HCT116 (cell line): Measurements from ENCODE around the gene GPSM3. TPM values are rescaled to one million over a fixed set of nuclear protein-coding genes. Genes with fewer than 3 reads are reported as not detected.

Experiments
- ATAC-seq: fragments of 200-7000 bp; cut with Tn5 transposase; 2 replicates; pipeline ENCODE4 v1.9.1; 2020; ENCODE audit warnings: mild to moderate bottlenecking, moderate library complexity
- BruUV-seq: library from RNA; stranded (reverse); fragments of 400-500 nt; replicated peaks from 2 replicates; lab custom pipeline; 2021; lab: Mats Ljungman, UMichigan
- CTCF ChIA-PET: fragments of 300-600 bp; sonication (Branson Sonifier 250); formaldehyde crosslinking; loops from one replicate; lab custom pipeline; 2021; ENCODE audit warnings: antibody characterized with exemption; lab: Charles Lee
- POLR2A ChIA-PET: fragments of 300-600, 350-600 bp; sonication (Branson Sonifier 250); formaldehyde crosslinking; loops from one replicate; lab custom pipeline; 2021; ENCODE audit warnings: antibody characterized with exemption; lab: Charles Lee
- RAD21 ChIA-PET, 2 experiments: fragments of 300-600 bp; sonication (Branson Sonifier 250); formaldehyde crosslinking; loops; one replicate each; lab custom pipeline; 2023; ENCODE audit warnings: low total read pairs in 2 of 2; ENCODE audit not compliant: uncharacterized antibody in 2 of 2, unreplicated experiment in 2 of 2, low non-redundant PET in 1 of 2; lab: Charles Lee
- DNase-seq: peaks from one replicate; pipeline ENCODE4 v3.0.0-alpha.2; 2010; ENCODE audit warnings: low read depth, low spot score
- H2AFZ ChIP-seq: fragments of 200-600 bp; shearing (Covaris generic), sonication (generic); 2 replicates; pipeline ENCODE4 v1.6.1; 2017; ENCODE audit warnings: low read depth, mixed run types, mixed read lengths, antibody characterized with exemption, low read length; ENCODE audit not compliant: poor library complexity, severe bottlenecking
- H3K27ac ChIP-seq: 2 replicates; pipeline ENCODE4 v1.5.1; 2012; ENCODE audit warnings: low read depth, low read length
- H3K27me3 ChIP-seq: fragments of 200-600 bp; sonication (generic); 2 replicates; pipeline ENCODE4 v1.6.1; 2016; ENCODE audit warnings: mixed run types, low read length, mixed read lengths; ENCODE audit not compliant: insufficient read depth
- H3K36me3 ChIP-seq, 2 experiments: fragments of 200-500 bp in 1 of 2; fragments of 200-600 bp in 1 of 2; sonication (Bioruptor generic) in 1 of 2; sonication (generic) in 1 of 2; 2 replicates each; pipeline versions ENCODE4 v1.5.1 to v1.6.1; 2014 to 2016; ENCODE audit warnings: low read length in 2 of 2, inconsistent platforms in 1 of 2, mixed read lengths in 1 of 2, mixed run types in 1 of 2; ENCODE audit not compliant: insufficient read depth in 2 of 2, control insufficient read depth in 1 of 2
- H3K4me1 ChIP-seq, 2 experiments: fragments of 200-600 bp in 1 of 2; sonication (generic) in 1 of 2; 2 replicates each; pipeline versions ENCODE4 v1.5.1 to v1.6.1; 2012 to 2017; ENCODE audit warnings: low read length in 2 of 2, inconsistent platforms in 1 of 2, mild to moderate bottlenecking in 1 of 2, mixed read lengths in 1 of 2, mixed run types in 1 of 2, moderate library complexity in 1 of 2; ENCODE audit not compliant: insufficient read depth in 2 of 2, control insufficient read depth in 1 of 2
- H3K4me2 ChIP-seq: fragments of 200-600 bp; sonication (generic); 2 replicates; pipeline ENCODE4 v1.6.1; 2017; ENCODE audit warnings: mixed run types, low read length, mixed read lengths
- H3K4me3 ChIP-seq, 2 experiments: fragments of 200-600 bp in 1 of 2; sonication (generic) in 1 of 2; replicated peaks in 1 of 2; 2 replicates each; pipeline ENCODE4 v1.5.1; 2011 to 2016; ENCODE audit warnings: low read length in 2 of 2, control low read depth in 1 of 2, low read depth in 1 of 2, mild to moderate bottlenecking in 1 of 2, mixed read lengths in 1 of 2, mixed run types in 1 of 2
- H3K79me2 ChIP-seq: fragments of 200-600 bp; sonication (generic); 2 replicates; pipeline ENCODE4 v1.6.1; 2017; ENCODE audit warnings: mild to moderate bottlenecking, mixed run types, low read length, moderate library complexity, mixed read lengths; ENCODE audit not compliant: insufficient read depth
- H3K9ac ChIP-seq: fragments of 200-600 bp; sonication (generic); 2 replicates; pipeline ENCODE4 v1.6.1; 2016; ENCODE audit warnings: low read length, mixed read lengths
- H3K9me2 ChIP-seq: fragments of 200-600 bp; sonication (generic), shearing (Covaris generic); 2 replicates; pipeline ENCODE4 v1.6.1; 2017; ENCODE audit warnings: mixed run types, mild to moderate bottlenecking, moderate library complexity; ENCODE audit not compliant: insufficient read depth
- H3K9me3 ChIP-seq, 2 experiments: fragments of 200-500 bp in 1 of 2; fragments of 200-600 bp in 1 of 2; sonication (Bioruptor generic) in 1 of 2; sonication (generic) in 1 of 2; 2 replicates each; pipeline ENCODE4 v1.6.1; 2014 to 2017; ENCODE audit warnings: low read length in 2 of 2, mixed read lengths in 2 of 2, inconsistent platforms in 1 of 2, low read depth in 1 of 2, mild to moderate bottlenecking in 1 of 2, mixed run types in 1 of 2, moderate library complexity in 1 of 2; ENCODE audit not compliant: control insufficient read depth in 1 of 2, insufficient read depth in 1 of 2
- H4K20me1 ChIP-seq: fragments of 200-600 bp; sonication (generic), shearing (Covaris generic); 2 replicates; pipeline ENCODE4 v1.6.1; 2017; ENCODE audit warnings: mixed run types, mild to moderate bottlenecking, moderate library complexity; ENCODE audit not compliant: insufficient read depth
- ATF3 ChIP-seq: IDR thresholded peaks from 2 replicates; pipeline ENCODE4 v1.6.1; 2012
- CEBPB ChIP-seq: IDR thresholded peaks from 2 replicates; pipeline ENCODE4 v1.6.1; 2012; ENCODE audit warnings: low read depth
- EZH2 ChIP-seq: fragments of 200-600 bp; sonication (generic); IDR thresholded peaks from 2 replicates; pipeline ENCODE4 v1.6.1; 2017; ENCODE audit warnings: antibody characterized with exemption, mixed run types
- EZH2phosphoT487 ChIP-seq: fragments of 200-600 bp; IDR thresholded peaks from 2 replicates; pipeline ENCODE4 v1.6.1; 2018; ENCODE audit warnings: antibody characterized with exemption, borderline replicate concordance
- FOSL1 ChIP-seq: IDR thresholded peaks from 2 replicates; pipeline ENCODE4 v1.6.1; 2012; ENCODE audit warnings: low read depth
- JUND ChIP-seq: IDR thresholded peaks from 2 replicates; pipeline ENCODE4 v1.6.1; 2012
- POLR2A ChIP-seq: IDR thresholded peaks from 2 replicates; pipeline ENCODE4 v1.7.0; 2011; ENCODE audit warnings: borderline replicate concordance; ENCODE audit not compliant: insufficient read depth, insufficient read length; ENCODE audit errors: extremely low read depth
- RAD21 ChIP-seq: IDR thresholded peaks from 2 replicates; pipeline ENCODE4 v1.6.1; 2012; ENCODE audit warnings: low read depth, mild to moderate bottlenecking
- SRF ChIP-seq: IDR thresholded peaks from 2 replicates; pipeline ENCODE4 v1.6.1; 2012; ENCODE audit warnings: low read depth
- TCF7L2 ChIP-seq: IDR thresholded peaks from 2 replicates; pipeline ENCODE4 v1.7.0; 2011; ENCODE audit warnings: borderline replicate concordance, inconsistent platforms; ENCODE audit not compliant: insufficient read depth, insufficient read length; ENCODE audit errors: extremely low read depth
- ZFX ChIP-seq: fragments of 450-650 bp; IDR thresholded peaks from 2 replicates; pipeline ENCODE4 v1.6.1; 2017
- ZNF274 ChIP-seq: fragments of 200-500 bp; sonication (Bioruptor generic); IDR thresholded peaks from 2 replicates; pipeline ENCODE4 v1.6.1; 2014; ENCODE audit warnings: mild to moderate bottlenecking, low read depth, low read length, inconsistent platforms
- intact Hi-C: fragments of 100-400 bp; cut with micrococcal nuclease; formaldehyde crosslinking; loops from 2 replicates; pipeline ENCODE4 v1.10.0; 2022
- total RNA-seq: library from RNA; stranded (reverse); gene quantifications from one replicate; pipeline ENCODE4 v1.2.1, GENCODE V29; 2021; ENCODE audit not compliant: unreplicated experiment
- TF ChIP-seq, protein P1 (sequence below): IDR thresholded peaks from 2 replicates; pipeline ENCODE4 v1.6.1; 2012
- TF ChIP-seq, protein P2 (sequence below): IDR thresholded peaks from 2 replicates; pipeline ENCODE4 v1.6.1; 2012; ENCODE audit warnings: low read depth
- TF ChIP-seq, protein P3 (sequence below), 3 experiments: fragments of 200-600 bp in 1 of 3; sonication (generic) in 1 of 3; IDR thresholded peaks in 2 of 3; conservative IDR thresholded peaks in 1 of 3; 2 replicates each; pipeline ENCODE4 v1.5.1; 2012 to 2017; ENCODE audit warnings: low read depth in 2 of 3, low read length in 2 of 3, antibody characterized with exemption in 1 of 3, borderline replicate concordance in 1 of 3, control low read depth in 1 of 3, mild to moderate bottlenecking in 1 of 3, mixed read lengths in 1 of 3, mixed run types in 1 of 3, moderate library complexity in 1 of 3; ENCODE audit not compliant: insufficient read depth in 1 of 3

The GPSM3 gene
- total RNA-seq, 1 experiment from 2014 or later = 1.2 TPM

GRCh38 chr6:32218167-32218566 lies 25.7 kb upstream of the GPSM3 start:
- H2AFZ ChIP-seq = no peak overlapping the region

More at GRCh38 chr6:32218167-32218566, 25.7 kb upstream of the GPSM3 start:
- DNase-seq = no peak
- POLR2A ChIA-PET = no interaction called here
- BruUV-seq = no TSS peak
- intact Hi-C loops = no loop called here
- TF ChIP-seq, protein P1, sequence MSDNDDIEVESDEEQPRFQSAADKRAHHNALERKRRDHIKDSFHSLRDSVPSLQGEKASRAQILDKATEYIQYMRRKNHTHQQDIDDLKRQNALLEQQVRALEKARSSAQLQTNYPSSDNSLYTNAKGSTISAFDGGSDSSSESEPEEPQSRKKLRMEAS = no peak
- TF ChIP-seq ZFX = no peak
- TF ChIP-seq, protein P2, sequence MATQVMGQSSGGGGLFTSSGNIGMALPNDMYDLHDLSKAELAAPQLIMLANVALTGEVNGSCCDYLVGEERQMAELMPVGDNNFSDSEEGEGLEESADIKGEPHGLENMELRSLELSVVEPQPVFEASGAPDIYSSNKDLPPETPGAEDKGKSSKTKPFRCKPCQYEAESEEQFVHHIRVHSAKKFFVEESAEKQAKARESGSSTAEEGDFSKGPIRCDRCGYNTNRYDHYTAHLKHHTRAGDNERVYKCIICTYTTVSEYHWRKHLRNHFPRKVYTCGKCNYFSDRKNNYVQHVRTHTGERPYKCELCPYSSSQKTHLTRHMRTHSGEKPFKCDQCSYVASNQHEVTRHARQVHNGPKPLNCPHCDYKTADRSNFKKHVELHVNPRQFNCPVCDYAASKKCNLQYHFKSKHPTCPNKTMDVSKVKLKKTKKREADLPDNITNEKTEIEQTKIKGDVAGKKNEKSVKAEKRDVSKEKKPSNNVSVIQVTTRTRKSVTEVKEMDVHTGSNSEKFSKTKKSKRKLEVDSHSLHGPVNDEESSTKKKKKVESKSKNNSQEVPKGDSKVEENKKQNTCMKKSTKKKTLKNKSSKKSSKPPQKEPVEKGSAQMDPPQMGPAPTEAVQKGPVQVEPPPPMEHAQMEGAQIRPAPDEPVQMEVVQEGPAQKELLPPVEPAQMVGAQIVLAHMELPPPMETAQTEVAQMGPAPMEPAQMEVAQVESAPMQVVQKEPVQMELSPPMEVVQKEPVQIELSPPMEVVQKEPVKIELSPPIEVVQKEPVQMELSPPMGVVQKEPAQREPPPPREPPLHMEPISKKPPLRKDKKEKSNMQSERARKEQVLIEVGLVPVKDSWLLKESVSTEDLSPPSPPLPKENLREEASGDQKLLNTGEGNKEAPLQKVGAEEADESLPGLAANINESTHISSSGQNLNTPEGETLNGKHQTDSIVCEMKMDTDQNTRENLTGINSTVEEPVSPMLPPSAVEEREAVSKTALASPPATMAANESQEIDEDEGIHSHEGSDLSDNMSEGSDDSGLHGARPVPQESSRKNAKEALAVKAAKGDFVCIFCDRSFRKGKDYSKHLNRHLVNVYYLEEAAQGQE = no peak
- TF ChIP-seq SRF = no peak
- TF ChIP-seq CEBPB = no peak
- no peak for TF ChIP-seq ZNF274
- TF ChIP-seq FOSL1 = no peak
- no peak for TF ChIP-seq JUND
- no peak for TF ChIP-seq ATF3
- TF ChIP-seq RAD21 = no peak
- TF ChIP-seq, protein P3, sequence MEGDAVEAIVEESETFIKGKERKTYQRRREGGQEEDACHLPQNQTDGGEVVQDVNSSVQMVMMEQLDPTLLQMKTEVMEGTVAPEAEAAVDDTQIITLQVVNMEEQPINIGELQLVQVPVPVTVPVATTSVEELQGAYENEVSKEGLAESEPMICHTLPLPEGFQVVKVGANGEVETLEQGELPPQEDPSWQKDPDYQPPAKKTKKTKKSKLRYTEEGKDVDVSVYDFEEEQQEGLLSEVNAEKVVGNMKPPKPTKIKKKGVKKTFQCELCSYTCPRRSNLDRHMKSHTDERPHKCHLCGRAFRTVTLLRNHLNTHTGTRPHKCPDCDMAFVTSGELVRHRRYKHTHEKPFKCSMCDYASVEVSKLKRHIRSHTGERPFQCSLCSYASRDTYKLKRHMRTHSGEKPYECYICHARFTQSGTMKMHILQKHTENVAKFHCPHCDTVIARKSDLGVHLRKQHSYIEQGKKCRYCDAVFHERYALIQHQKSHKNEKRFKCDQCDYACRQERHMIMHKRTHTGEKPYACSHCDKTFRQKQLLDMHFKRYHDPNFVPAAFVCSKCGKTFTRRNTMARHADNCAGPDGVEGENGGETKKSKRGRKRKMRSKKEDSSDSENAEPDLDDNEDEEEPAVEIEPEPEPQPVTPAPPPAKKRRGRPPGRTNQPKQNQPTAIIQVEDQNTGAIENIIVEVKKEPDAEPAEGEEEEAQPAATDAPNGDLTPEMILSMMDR (IDR thresholded peaks at IDR 0.05 in 2 of 3, conservative IDR thresholded peaks at IDR 0.05 in 1 of 3; ENCODE audit: borderline replicate concordance in 1 of 3, insufficient read depth in 1 of 3, low read depth in 2 of 3, low read length in 2 of 3) = no peak
- no peak for TF ChIP-seq TCF7L2
- TF ChIP-seq EZH2 = no peak
- TF ChIP-seq POLR2A = no peak
- TF ChIP-seq EZH2phosphoT487 = no peak
- TF ChIP-seq, all 23 proteins: peak for 0
- no peaks in the 10 kb centered on the region for H3K79me2 ChIP-seq
- H3K9ac ChIP-seq = no peak overlapping the region
- H3K9me2 ChIP-seq = no peaks in the 10 kb centered on the region
- H3K4me2 ChIP-seq = no peak overlapping the region
- ChIA-PET CTCF (no interaction called here), RAD21 (no interaction called here)
- H3K4me3 ChIP-seq = no peak overlapping the region
- H3K27me3 ChIP-seq = no peaks in the 10 kb centered on the region
- H3K9me3 ChIP-seq = no peaks in the 10 kb centered on the region
- H3K36me3 ChIP-seq = no peaks in the 10 kb centered on the region
- no peak for ATAC-seq
- H3K4me1 ChIP-seq = no peaks in the 10 kb centered on the region
- no peak overlapping the region for H3K27ac ChIP-seq
- no peaks in the 10 kb centered on the region for H4K20me1 ChIP-seq
